GM12892 (cell line): ENCODE measurements around the gene FAM43A.

Source experiments
- POLR2A ChIP-seq: IDR thresholded peaks from 2 replicates; pipeline ENCODE4 v1.6.1; 2011; ENCODE audit warnings: low read depth, low read length, control low read depth
- POLR2AphosphoS5 ChIP-seq: IDR thresholded peaks from 2 replicates; pipeline ENCODE4 v1.6.1; 2011; ENCODE audit warnings: low read depth, low read length, control low read depth
- TAF1 ChIP-seq: IDR thresholded peaks from 2 replicates; pipeline ENCODE4 v1.6.1; 2011; ENCODE audit warnings: low read depth, mild to moderate bottlenecking, control low read depth, low read length, borderline replicate concordance

DNA sequence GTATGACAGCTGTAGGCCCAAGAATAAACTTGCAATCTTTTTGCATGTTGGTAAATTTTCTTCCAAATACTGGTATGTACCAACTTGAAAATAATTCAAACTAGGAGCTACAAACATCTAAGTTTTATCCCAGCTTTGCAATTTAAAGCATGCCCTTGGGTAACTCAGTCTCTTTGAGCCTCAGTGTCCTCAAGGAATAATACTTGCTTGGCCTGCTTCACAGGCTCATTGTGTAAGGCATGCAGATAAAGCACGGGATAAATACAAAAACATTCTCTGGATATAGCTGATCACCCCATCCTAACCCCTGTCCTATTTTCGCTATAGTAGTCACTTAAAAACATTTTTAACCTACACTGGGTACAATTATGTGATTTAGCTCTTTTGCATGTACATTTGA, 42.9 kb upstream of the FAM43A start:
- TF ChIP-seq POLR2A (no peak), TAF1 (no peak), POLR2AphosphoS5 (no peak)
